Adipocyte (in vitro differentiated cells): ENCODE results near the gene KRTCAP3.

Experiments
- DNase-seq: peaks from one replicate; pipeline ENCODE4 v3.0.0-alpha.2; 2015; ENCODE audit warnings: low read depth
- H3K27me3 ChIP-seq: replicated peaks from 2 replicates; pipeline ENCODE4 v1.7.0; 2013; ENCODE audit warnings: mild to moderate bottlenecking, low read length, moderate library complexity; ENCODE audit not compliant: control insufficient read depth, insufficient read depth
- H3K36me3 ChIP-seq: 2 replicates; pipeline ENCODE4 v1.7.0; 2013; ENCODE audit warnings: low read length, mild to moderate bottlenecking, moderate library complexity; ENCODE audit not compliant: control insufficient read depth, insufficient read depth, severe bottlenecking
- H3K4me1 ChIP-seq: 2 replicates; pipeline ENCODE4 v1.7.0; 2013; ENCODE audit warnings: mild to moderate bottlenecking, low read length, moderate library complexity; ENCODE audit not compliant: control insufficient read depth, insufficient read depth
- H3K4me3 ChIP-seq: 2 replicates; pipeline ENCODE4 v1.7.0; 2013; ENCODE audit warnings: mild to moderate bottlenecking, low read length, moderate library complexity
- H3K9ac ChIP-seq: 2 replicates; pipeline ENCODE4 v1.7.0; 2013; ENCODE audit warnings: mild to moderate bottlenecking, low read length, moderate library complexity
- H3K9me3 ChIP-seq: 2 replicates; pipeline ENCODE4 v1.7.0; 2013; ENCODE audit warnings: mild to moderate bottlenecking, low read length, moderate library complexity; ENCODE audit not compliant: control insufficient read depth

Gene KRTCAP3, protein sequence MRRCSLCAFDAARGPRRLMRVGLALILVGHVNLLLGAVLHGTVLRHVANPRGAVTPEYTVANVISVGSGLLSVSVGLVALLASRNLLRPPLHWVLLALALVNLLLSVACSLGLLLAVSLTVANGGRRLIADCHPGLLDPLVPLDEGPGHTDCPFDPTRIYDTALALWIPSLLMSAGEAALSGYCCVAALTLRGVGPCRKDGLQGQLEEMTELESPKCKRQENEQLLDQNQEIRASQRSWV

DNA sequence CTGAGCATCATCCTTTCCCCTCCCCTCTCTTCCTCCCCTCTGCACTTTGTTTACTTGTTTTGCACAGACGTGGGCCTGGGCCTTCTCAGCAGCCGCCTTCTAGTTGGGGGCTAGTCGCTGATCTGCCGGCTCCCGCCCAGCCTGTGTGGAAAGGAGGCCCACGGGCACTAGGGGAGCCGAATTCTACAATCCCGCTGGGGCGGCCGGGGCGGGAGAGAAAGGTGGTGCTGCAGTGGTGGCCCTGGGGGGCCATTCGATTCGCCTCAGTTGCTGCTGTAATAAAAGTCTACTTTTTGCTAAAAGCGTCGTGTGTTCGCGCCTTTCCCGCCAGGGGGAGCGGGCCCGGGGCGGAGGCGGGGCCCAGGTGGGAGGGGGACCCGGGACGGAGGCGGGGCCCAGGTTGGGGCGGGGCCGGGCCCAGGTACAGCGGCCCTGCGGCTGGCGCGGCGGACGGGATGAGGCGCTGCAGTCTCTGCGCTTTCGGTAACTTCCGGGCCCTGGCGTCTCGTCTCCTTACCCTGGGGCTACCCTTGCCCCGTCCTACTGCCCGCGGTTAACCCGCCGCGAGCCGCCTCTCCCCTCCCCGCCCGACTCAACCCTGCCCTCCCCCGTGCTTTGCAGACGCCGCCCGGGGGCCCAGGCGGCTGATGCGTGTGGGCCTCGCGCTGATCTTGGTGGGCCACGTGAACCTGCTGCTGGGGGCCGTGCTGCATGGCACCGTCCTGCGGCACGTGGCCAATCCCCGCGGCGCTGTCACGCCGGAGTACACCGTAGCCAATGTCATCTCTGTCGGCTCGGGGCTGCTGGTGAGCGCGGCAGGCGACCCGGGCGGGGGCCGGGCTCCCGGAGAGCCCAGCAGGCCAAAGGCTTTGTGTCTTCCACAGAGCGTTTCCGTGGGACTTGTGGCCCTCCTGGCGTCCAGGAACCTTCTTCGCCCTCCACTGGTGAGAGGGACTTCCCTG lies at the start of gene KRTCAP3:
Gene KRTCAP3, plus strand, starts transcription at position 424 of the 962 bp plus-strand sequence. Its CDS starts 32 bp downstream, at position 456.
- no peak within 1 kb of the TSS for H3K4me3 ChIP-seq

DNA sequence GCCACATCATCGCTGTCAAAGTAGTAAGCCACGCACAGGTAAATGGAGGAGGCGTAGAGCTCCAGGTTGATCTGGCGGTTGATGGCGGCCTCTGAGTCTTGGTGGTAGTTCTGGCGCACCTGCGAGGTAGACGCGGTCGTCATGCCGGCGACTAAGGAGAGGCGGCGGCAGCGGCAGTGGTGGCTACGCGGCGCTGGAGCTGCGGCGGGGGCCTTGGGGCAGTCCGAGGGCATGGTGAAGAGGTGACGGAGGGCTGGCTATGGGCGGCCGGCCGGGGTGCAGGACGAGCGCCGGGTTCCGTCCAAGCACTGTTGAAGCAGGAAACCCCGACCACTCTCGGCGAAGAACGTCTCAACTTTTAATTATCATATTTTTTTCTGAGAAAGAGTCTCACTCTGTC lies 49.0 kb upstream of the KRTCAP3 start:
- H3K27me3 ChIP-seq, result no peaks in the 10 kb centered on the region
- H3K9me3 ChIP-seq, result no peaks in the 10 kb centered on the region
- no peaks in the 10 kb centered on the region for H3K4me1 ChIP-seq
- H3K9ac ChIP-seq, result no peak overlapping the region
- no peak for DNase-seq
- H3K36me3 ChIP-seq, result peaks cover 6% of the 10 kb centered on the region
- H3K4me3 ChIP-seq, result no peak overlapping the region

More for the DNA sequence above, at the start of gene KRTCAP3:
- no peak for DNase-seq
- Histone ChIP-seq H3K9me3 (no peaks in the 10 kb centered on the region), H3K9ac (no peak within 1 kb of the TSS), H3K27me3 (no peaks in the 10 kb centered on the region), H3K4me1 (no peaks in the 10 kb centered on the region), H3K36me3 (peaks cover 61% of the 10 kb centered on the region)

DNA sequence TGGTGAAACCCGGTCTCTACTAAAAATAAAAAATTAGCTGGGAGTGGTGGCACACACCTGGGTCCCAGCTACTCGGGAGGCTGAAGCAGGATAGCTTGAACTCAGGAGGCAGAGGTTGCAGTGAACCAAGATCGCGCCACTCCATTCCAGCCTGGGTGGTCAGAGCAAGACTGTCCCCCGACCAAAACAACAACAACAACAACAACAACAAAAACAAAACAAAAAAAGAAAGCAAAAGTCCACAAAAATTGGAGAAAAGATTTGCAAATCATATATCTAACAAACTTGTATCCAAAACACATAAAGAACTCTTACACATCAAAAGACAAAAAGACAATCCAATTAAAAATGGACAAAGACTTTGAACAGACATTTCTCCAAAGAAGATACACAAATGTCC lies 43.2 kb upstream of the KRTCAP3 start:
- Histone ChIP-seq H3K27me3 (no peaks in the 10 kb centered on the region), H3K4me3 (no peak overlapping the region), H3K4me1 (no peaks in the 10 kb centered on the region), H3K9me3 (no peaks in the 10 kb centered on the region), H3K36me3 (peaks cover 3% of the 10 kb centered on the region), H3K9ac (no peak overlapping the region)
- DNase-seq, result no peak

DNA sequence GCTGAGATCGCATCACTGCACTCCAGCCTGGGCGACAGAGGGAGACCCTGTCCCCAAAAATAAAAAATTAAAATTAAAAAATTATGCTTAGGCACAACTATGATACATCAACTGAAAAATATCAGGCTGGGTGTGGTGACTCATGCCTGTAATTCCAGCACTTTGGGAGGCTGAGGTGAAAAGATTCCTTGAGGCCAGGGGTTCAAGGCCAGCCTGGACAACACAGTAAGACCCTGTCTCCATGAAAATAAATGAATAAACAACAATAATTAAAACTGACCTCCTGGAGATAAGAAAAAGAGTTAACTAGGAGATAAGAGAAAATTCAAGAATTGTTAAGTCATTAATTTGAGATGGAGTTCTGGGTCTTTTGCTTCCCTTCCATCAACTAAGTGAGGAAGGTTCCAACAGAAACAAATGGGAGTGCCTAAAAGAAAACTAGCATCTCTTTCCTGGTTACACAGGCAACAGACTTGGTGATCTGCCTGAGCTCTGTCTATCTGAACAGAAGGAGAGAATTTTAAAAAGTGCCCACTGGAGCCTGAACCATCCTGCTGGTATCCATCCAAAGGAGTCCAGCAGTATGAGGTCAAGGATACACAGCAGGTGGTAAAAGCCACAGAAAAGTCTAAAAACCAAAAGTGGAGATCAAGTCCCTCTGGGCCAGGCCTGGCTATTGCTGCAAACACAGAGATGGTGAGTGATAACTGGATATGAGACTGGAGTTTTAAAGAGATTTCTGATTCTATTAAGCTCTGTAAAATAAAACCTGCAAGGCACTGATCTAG lies 41.6 kb upstream of the KRTCAP3 start:
- Histone ChIP-seq H3K4me1 (no peaks in the 10 kb centered on the region), H3K27me3 (no peaks in the 10 kb centered on the region), H3K4me3 (no peak overlapping the region), H3K9me3 (no peaks in the 10 kb centered on the region), H3K9ac (no peak overlapping the region), H3K36me3 (peaks cover 3% of the 10 kb centered on the region)
- no peak for DNase-seq

DNA sequence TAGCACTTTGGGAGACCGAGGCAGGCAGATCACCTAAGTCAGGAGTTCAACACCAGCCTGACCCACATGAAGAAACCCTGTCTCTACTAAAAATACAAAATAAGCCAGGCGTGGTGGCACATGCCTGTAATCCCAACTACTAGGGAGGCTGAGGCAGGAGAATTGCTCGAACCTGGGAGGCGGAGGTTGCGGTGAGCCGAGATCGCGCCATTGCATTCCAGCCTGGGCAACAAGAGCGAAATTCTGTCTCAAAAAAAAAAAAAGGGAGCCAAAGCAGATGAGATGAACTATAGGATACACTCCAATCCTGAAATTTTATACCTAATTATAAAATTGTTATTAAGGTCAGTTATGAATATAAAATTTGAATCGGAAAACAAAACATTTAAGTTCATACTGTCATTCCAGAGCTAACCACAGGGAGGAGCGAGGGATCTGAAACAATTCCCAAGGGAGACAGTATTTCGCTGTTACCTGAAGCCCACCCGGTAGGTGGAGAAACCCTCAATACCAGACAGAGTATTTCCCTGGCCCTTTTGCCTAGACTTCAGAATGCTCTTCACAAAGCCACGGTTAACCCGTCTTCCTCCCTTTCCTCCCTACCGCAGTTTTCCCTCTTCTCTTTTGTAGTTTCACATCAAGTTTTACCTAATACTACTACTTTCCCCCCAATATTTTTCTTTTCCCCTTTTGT lies 34.2 kb upstream of the KRTCAP3 start:
- H3K36me3 ChIP-seq, result no peaks in the 10 kb centered on the region
- peak overlapping the region; percentile 92 for H3K4me3 ChIP-seq
- DNase-seq, result peak; percentile 80
- peak overlapping the region; percentile 96 for H3K9ac ChIP-seq
- H3K27me3 ChIP-seq, result no peaks in the 10 kb centered on the region
- H3K9me3 ChIP-seq, result no peaks in the 10 kb centered on the region
- peaks cover 16% of the 10 kb centered on the region for H3K4me1 ChIP-seq

DNA sequence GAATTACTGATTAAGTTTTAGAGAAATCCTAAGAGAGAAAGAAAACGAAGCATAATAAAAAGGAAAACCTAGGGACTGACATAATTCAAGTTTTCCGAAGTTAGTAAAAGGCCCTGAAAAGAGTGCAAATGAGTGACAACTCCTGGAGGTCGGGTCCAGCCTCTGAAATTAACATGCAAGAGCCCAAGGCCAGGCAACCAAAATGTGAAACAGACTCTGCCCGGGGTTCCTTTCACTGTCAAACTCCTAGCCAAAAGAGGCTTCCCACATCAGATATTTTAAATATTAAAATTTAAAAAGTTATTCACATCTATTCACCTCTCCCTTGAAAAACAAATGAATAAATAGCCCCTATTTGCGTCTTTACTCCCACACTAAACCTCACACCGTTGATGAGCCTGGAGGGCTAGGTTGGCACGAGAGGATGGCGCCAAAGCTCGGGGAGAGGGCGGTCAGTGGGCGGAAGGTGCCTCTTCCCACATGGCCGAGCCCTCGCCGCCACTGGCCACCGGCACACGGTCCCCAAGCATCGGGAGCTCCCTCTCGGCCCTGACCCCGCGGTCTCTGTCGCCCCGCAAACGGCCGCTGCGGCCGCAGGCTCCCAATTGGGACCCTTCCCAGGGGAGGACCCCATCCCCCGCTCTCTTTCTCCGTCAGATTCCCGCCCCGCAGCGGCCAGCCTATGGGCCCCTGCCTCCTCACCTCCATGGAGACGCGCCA lies 33.4 kb upstream of the KRTCAP3 start:
- H3K4me3 ChIP-seq, result peak overlapping the region; percentile 92
- DNase-seq, result peak; percentile 66
- no peaks in the 10 kb centered on the region for H3K27me3 ChIP-seq
- H3K36me3 ChIP-seq, result no peaks in the 10 kb centered on the region
- peak overlapping the region; percentile 96 for H3K9ac ChIP-seq
- peaks cover 16% of the 10 kb centered on the region for H3K4me1 ChIP-seq
- H3K9me3 ChIP-seq, result no peaks in the 10 kb centered on the region

DNA sequence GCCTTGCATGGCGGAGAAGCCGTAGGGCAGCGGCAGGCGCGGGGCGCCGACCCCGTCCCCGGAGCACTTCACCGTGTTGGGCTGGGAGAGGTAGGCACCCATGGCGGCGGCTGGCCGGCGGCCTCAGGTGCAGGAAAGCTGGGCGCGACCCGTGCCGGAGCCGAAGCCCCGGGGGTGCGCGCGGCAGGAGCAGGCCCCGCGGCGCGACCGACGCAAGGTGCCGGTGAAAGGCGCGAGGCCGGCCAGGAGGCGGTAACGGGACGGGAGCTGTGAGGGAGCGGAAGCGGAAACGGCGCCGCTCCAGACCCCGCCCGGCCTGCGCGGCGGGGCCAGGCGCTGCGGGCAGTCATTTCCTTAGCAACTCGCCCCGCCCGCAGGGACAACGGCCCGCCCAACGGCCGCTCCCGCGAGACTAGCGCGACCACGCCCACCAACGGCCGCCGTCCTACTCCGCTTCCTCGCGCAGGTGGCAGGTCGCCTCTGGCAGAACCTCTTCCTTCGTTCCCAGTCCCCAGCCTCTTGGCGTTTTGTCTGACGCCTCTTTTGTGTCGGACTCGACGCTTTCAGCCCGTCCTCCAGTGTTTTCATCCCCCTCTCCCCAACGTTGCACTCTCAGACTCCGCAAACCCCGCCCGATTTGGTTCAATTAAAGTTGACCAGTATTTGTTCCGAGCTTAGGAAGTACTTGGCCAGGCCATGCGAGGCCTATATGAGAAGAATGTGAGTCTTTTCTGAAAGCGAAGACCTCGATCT lies 32.7 kb upstream of the KRTCAP3 start, which contains the start of gene PPM1G:
Gene PPM1G, minus strand, starts transcription at position 271 of the 753 bp plus-strand sequence. Its CDS starts 169 bp downstream, at position 102.
- peak; percentile 98 for DNase-seq
- no peaks in the 10 kb centered on the region for H3K27me3 ChIP-seq
- H3K9me3 ChIP-seq, result no peaks in the 10 kb centered on the region
- H3K4me3 ChIP-seq, result peak within 1 kb of the TSS; percentile 92
- peaks cover 16% of the 10 kb centered on the region for H3K4me1 ChIP-seq
- H3K36me3 ChIP-seq, result no peaks in the 10 kb centered on the region
- peak within 1 kb of the TSS; percentile 96 for H3K9ac ChIP-seq

DNA sequence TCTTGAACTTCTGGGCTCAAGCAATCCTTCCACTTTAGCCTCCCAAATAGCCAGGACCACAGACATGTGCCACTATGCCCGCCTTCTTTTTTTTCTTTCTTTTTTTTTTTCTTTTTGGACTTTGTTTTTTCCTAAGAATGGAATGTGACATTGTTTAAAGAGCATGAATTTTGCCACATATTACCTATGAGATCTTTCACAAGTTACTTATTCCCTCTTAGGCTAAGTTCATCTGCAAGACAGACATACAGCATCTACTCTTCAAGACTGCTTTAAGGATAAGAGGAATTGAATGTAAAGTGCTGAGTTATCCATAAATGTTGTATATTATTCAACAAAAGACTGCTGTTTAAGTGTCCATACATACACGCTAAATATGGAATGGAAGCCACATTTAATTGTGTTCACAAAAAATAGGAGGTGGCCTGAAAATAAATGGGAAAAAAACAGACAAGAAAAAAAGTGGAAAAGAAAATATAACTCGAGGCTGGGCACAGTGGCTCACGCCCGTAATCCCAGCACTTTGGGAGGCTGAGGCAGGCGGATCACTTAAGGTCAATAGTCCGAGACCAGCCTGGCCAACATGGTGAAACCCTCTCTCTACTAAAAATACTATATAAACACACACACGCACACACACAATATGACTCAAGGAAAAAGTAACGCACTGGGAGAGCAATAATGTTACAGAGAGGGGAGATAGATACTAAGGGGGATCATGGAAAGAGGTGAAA lies 29.6 kb upstream of the KRTCAP3 start:
- no peak for DNase-seq
- Histone ChIP-seq H3K36me3 (no peaks in the 10 kb centered on the region), H3K4me3 (no peak overlapping the region), H3K27me3 (no peaks in the 10 kb centered on the region), H3K9me3 (no peaks in the 10 kb centered on the region), H3K9ac (no peak overlapping the region), H3K4me1 (peaks cover 14% of the 10 kb centered on the region)

DNA sequence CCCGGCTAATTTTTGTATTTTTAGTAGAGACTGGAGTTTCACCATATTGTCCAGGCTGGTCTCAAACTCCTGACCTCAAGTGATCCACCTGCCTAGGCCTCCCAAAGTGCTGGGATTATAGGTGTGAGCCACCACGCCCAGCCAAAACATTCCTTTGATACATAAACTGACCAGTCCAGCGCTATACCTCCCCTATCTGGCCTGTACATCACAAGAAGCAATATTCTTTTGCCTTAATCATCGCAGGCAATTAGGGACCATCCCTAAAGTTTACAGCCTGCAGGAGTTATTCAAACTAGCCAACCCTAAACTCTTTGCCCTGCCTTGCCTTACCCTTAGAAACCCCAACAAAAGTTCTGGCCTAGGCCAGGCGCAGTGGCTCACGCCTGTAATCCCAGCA lies 26.0 kb upstream of the KRTCAP3 start:
- H3K9me3 ChIP-seq, result no peaks in the 10 kb centered on the region
- no peaks in the 10 kb centered on the region for H3K4me1 ChIP-seq

More for the DNA sequence above, 26.0 kb upstream of the KRTCAP3 start:
- H3K36me3 ChIP-seq, result no peaks in the 10 kb centered on the region
- H3K27me3 ChIP-seq, result no peaks in the 10 kb centered on the region
- H3K9ac ChIP-seq, result no peak overlapping the region
- no peak for DNase-seq
- H3K4me3 ChIP-seq, result no peak overlapping the region
